BLaER1 (cell line): ENCODE measurements around the gene NUP107.

Experiments used
- H3K27ac ChIP-seq: shearing (Covaris generic); formaldehyde crosslinking; 2 replicates; pipeline ENCODE4 v1.8.1; 2022
- H3K27me3 ChIP-seq: shearing (Covaris generic); formaldehyde crosslinking; 2 replicates; pipeline ENCODE4 v1.8.1; 2022
- H3K36me3 ChIP-seq: shearing (Covaris generic); formaldehyde crosslinking; 2 replicates; pipeline ENCODE4 v1.8.1; 2022
- H3K4me1 ChIP-seq: shearing (Covaris generic); formaldehyde crosslinking; 2 replicates; pipeline ENCODE4 v1.8.1; 2022
- H3K4me2 ChIP-seq: shearing (Covaris generic); formaldehyde crosslinking; 2 replicates; pipeline ENCODE4 v1.8.1; 2022
- H3K4me3 ChIP-seq: shearing (Covaris generic); formaldehyde crosslinking; 2 replicates; pipeline ENCODE4 v1.8.1; 2022
- H3K9ac ChIP-seq: shearing (Covaris generic); formaldehyde crosslinking; 2 replicates; pipeline ENCODE4 v1.8.1; 2022
- H3K9me3 ChIP-seq: shearing (Covaris generic); formaldehyde crosslinking; 2 replicates; pipeline ENCODE4 v1.8.1; 2022
- H4K20me1 ChIP-seq: shearing (Covaris generic); formaldehyde crosslinking; 2 replicates; pipeline ENCODE4 v1.8.1; 2022
- Cebpa-rat ChIP-seq: shearing (Covaris generic); IDR thresholded peaks from 2 replicates; pipeline ENCODE4 v1.8.1; 2022

Gene NUP107

GRCh38 chr12:68755536-68756243, 68.9 kb downstream of the NUP107 start:
- H3K4me2 ChIP-seq = no peak overlapping the region
- no peaks in the 10 kb centered on the region for H4K20me1 ChIP-seq
- no peak for TF ChIP-seq Cebpa-rat
- H3K9me3 ChIP-seq = no peaks in the 10 kb centered on the region
- H3K9ac ChIP-seq = no peak overlapping the region
- H3K27me3 ChIP-seq = no peaks in the 10 kb centered on the region
- H3K4me3 ChIP-seq = no peak overlapping the region
- H3K4me1 ChIP-seq = peaks cover 37% of the 10 kb centered on the region
- H3K36me3 ChIP-seq = peaks cover 99% of the 10 kb centered on the region
- H3K27ac ChIP-seq = no peak overlapping the region

GRCh38 chr12:68759852-68760251, 73.1 kb downstream of the NUP107 start:
- H3K36me3 ChIP-seq = peaks cover 99% of the 10 kb centered on the region
- no peak overlapping the region for H3K27ac ChIP-seq
- no peak overlapping the region for H3K4me2 ChIP-seq
- no peaks in the 10 kb centered on the region for H4K20me1 ChIP-seq
- no peaks in the 10 kb centered on the region for H3K9me3 ChIP-seq
- no peak overlapping the region for H3K4me3 ChIP-seq
- no peak for TF ChIP-seq Cebpa-rat
- no peak overlapping the region for H3K9ac ChIP-seq
- no peaks in the 10 kb centered on the region for H3K27me3 ChIP-seq
- peaks cover 45% of the 10 kb centered on the region for H3K4me1 ChIP-seq

- 0 out of 2 replicates have a peak overlapping the region, but pooled peaks have one; percentile 0 for H3K27ac ChIP-seq
- H3K4me2 ChIP-seq = peak overlapping the region; percentile 3; the same call in 1 of the 2 replicates
- H3K9ac ChIP-seq = no peak overlapping the region
- no peaks in the 10 kb centered on the region for H4K20me1 ChIP-seq
- no peak for TF ChIP-seq Cebpa-rat
- no peak overlapping the region for H3K4me3 ChIP-seq
- no peaks in the 10 kb centered on the region for H3K27me3 ChIP-seq
- no peaks in the 10 kb centered on the region for H3K9me3 ChIP-seq
- H3K36me3 ChIP-seq = peaks cover 98% of the 10 kb centered on the region
- H3K4me1 ChIP-seq = peaks cover 35% of the 10 kb centered on the region
Observed at GRCh38 chr12:68760806-68761441, 74.1 kb downstream of the NUP107 start.

- Histone ChIP-seq H3K4me3 (no peak overlapping the region), H3K27ac (0 out of 2 replicates have a peak overlapping the region, but pooled peaks have one; percentile 0), H3K27me3 (no peaks in the 10 kb centered on the region), H3K36me3 (peaks cover 98% of the 10 kb centered on the region), H3K9me3 (no peaks in the 10 kb centered on the region), H4K20me1 (no peaks in the 10 kb centered on the region), H3K9ac (no peak overlapping the region; the same call in 1 of the 2 replicates), H3K4me2 (peak overlapping the region; percentile 3; the same call in 1 of the 2 replicates), H3K4me1 (peaks cover 35% of the 10 kb centered on the region)
- no peak for TF ChIP-seq Cebpa-rat
Observed at GRCh38 chr12:68761442-68761812, 74.6 kb downstream of the NUP107 start.

- Histone ChIP-seq H3K4me3 (no peak overlapping the region), H3K9me3 (no peaks in the 10 kb centered on the region), H3K27ac (peak overlapping the region; percentile 48), H3K36me3 (peaks cover 98% of the 10 kb centered on the region), H3K4me1 (peaks cover 35% of the 10 kb centered on the region), H4K20me1 (no peaks in the 10 kb centered on the region), H3K4me2 (peak overlapping the region; percentile 14; the same call in 1 of the 2 replicates), H3K27me3 (no peaks in the 10 kb centered on the region), H3K9ac (no peak overlapping the region; the same call in 1 of the 2 replicates)
- TF ChIP-seq Cebpa-rat = no peak
Observed at GRCh38 chr12:68761901-68762630, 75.3 kb downstream of the NUP107 start.

- Histone ChIP-seq H3K36me3 (peaks cover 98% of the 10 kb centered on the region), H3K9me3 (no peaks in the 10 kb centered on the region), H3K4me3 (no peak overlapping the region), H4K20me1 (no peaks in the 10 kb centered on the region), H3K4me2 (peak overlapping the region; percentile 14; the same call in 1 of the 2 replicates), H3K27ac (peak overlapping the region; percentile 48), H3K27me3 (no peaks in the 10 kb centered on the region), H3K9ac (no peak overlapping the region), H3K4me1 (peaks cover 35% of the 10 kb centered on the region)
- TF ChIP-seq Cebpa-rat = no peak
Observed at GRCh38 chr12:68762691-68763090, 75.9 kb downstream of the NUP107 start.

- Histone ChIP-seq H3K9ac (no peak overlapping the region), H3K27me3 (no peaks in the 10 kb centered on the region), H4K20me1 (no peaks in the 10 kb centered on the region), H3K36me3 (peaks cover 75% of the 10 kb centered on the region), H3K4me1 (peaks cover 35% of the 10 kb centered on the region), H3K4me3 (no peak overlapping the region), H3K9me3 (no peaks in the 10 kb centered on the region), H3K4me2 (no peak overlapping the region), H3K27ac (no peak overlapping the region)
- TF ChIP-seq Cebpa-rat = no peak
Observed at GRCh38 chr12:68765696-68766095, 78.9 kb downstream of the NUP107 start.

GRCh38 chr12:68766646-68767045, 79.9 kb downstream of the NUP107 start:
- Histone ChIP-seq H3K27ac (no peak overlapping the region), H4K20me1 (no peaks in the 10 kb centered on the region), H3K36me3 (peaks cover 65% of the 10 kb centered on the region), H3K27me3 (no peaks in the 10 kb centered on the region), H3K4me2 (no peak overlapping the region), H3K4me1 (peaks cover 35% of the 10 kb centered on the region), H3K9ac (no peak overlapping the region), H3K9me3 (no peaks in the 10 kb centered on the region), H3K4me3 (no peak overlapping the region)
- TF ChIP-seq Cebpa-rat = no peak

GRCh38 chr12:68767191-68767590, 80.4 kb downstream of the NUP107 start:
- Histone ChIP-seq H3K4me2 (no peak overlapping the region), H3K9me3 (no peaks in the 10 kb centered on the region), H3K4me3 (no peak overlapping the region), H3K27ac (no peak overlapping the region), H3K36me3 (peaks cover 60% of the 10 kb centered on the region), H4K20me1 (no peaks in the 10 kb centered on the region), H3K4me1 (peaks cover 35% of the 10 kb centered on the region), H3K9ac (no peak overlapping the region), H3K27me3 (no peaks in the 10 kb centered on the region)
- TF ChIP-seq Cebpa-rat = no peak
